GM12864 (cell line): ENCODE measurements around the gene GLS.
"Not testable (repeated sequence)": the region's sequence is repeated elsewhere in the genome, so short reads cannot be mapped to it uniquely, and the experiment has no call there.

Experiments used
- DNase-seq: peaks from one replicate; pipeline ENCODE4 v3.0.0-alpha.2; 2011; ENCODE audit warnings: low read depth
- H3K4me3 ChIP-seq: 2 replicates; pipeline ENCODE4 v1.5.1; 2011; ENCODE audit warnings: mild to moderate bottlenecking, low read depth, low read length, control low read depth
- CTCF ChIP-seq: IDR thresholded peaks from 2 replicates; pipeline ENCODE4 v1.5.1; 2011; ENCODE audit warnings: low read depth, mild to moderate bottlenecking, moderate library complexity, low read length, control low read depth, inconsistent platforms; ENCODE audit errors: missing control alignments

GLS gene

GRCh38 chr2:190864375-190864774 lies 16.2 kb upstream of the GLS start:
- TF ChIP-seq CTCF = no peak
- DNase-seq = no peak
- H3K4me3 ChIP-seq = no peak overlapping the region

GRCh38 chr2:190867212-190867611 lies 13.4 kb upstream of the GLS start:
- no peak overlapping the region for H3K4me3 ChIP-seq
- TF ChIP-seq CTCF = no peak
- DNase-seq = no peak

GRCh38 chr2:190867832-190868231 lies 12.8 kb upstream of the GLS start:
- H3K4me3 ChIP-seq = no peak overlapping the region
- no peak for DNase-seq
- TF ChIP-seq CTCF = no peak

- H3K4me3 ChIP-seq = no peak overlapping the region
- no peak for DNase-seq
- TF ChIP-seq CTCF = no peak
These were observed 10.9 kb upstream of the GLS start for GRCh38 chr2:190869721-190870120.

- DNase-seq, H3K4me3 ChIP-seq: not testable (repeated sequence)
These were observed 7.2 kb upstream of the GLS start for GRCh38 chr2:190873451-190873850.

- no peak for TF ChIP-seq CTCF
- no peak overlapping the region for H3K4me3 ChIP-seq
- DNase-seq = no peak
These were observed 4.7 kb upstream of the GLS start for GRCh38 chr2:190875891-190876290.

GRCh38 chr2:190876631-190877030 lies 4.0 kb upstream of the GLS start:
- no peak overlapping the region for H3K4me3 ChIP-seq
- no peak for TF ChIP-seq CTCF
- DNase-seq = no peak

- TF ChIP-seq CTCF = no peak
- no peak for DNase-seq
- no peak overlapping the region for H3K4me3 ChIP-seq
These were observed 3.2 kb upstream of the GLS start for GRCh38 chr2:190877436-190877835.
